ENCODE measurements around the gene USP37. TPM values are rescaled to one million over a fixed set of nuclear protein-coding genes. Genes with fewer than 3 reads are reported as not detected.
A peak's percentile ranks its signal among the peaks of the same experiment; 100 is the strongest.
"Not testable (repeated sequence)": the region's sequence is repeated elsewhere in the genome, so short reads cannot be mapped to it uniquely, and the experiment has no call there.

Gene USP37
- total RNA-seq, 3 donors from 2014 or later, result 30.9 to 31.4 (median 31.2) TPM

- peak; percentile 21 to 30 for ATAC-seq
- peak; percentile 47 for DNase-seq
- peaks cover 47% of the 10 kb centered on the region for H3K4me1 Mint-ChIP-seq (ENCODE audit: low read depth)
- H3K9me3 Mint-ChIP-seq, result no peaks in the 10 kb centered on the region
- no peaks in the 10 kb centered on the region for H3K27me3 Mint-ChIP-seq (ENCODE audit: low read depth)
- peaks cover 25% of the 10 kb centered on the region for H3K36me3 Mint-ChIP-seq (ENCODE audit: insufficient read depth)
- peak overlapping the region; percentile 97 for H3K4me3 Mint-ChIP-seq
Measured at GRCh38 chr2:218569038-218569431, 884 bp upstream of the USP37 start.

- ATAC-seq (peak; percentile 53 to 54), DNase-seq (no peak)
- peaks cover 24% of the 10 kb centered on the region for H3K36me3 Mint-ChIP-seq (ENCODE audit: insufficient read depth)
- H3K27me3 Mint-ChIP-seq (ENCODE audit: low read depth), result no peaks in the 10 kb centered on the region
- H3K4me1 Mint-ChIP-seq (ENCODE audit: low read depth), result peaks cover 48% of the 10 kb centered on the region
- peak overlapping the region; percentile 97 for H3K4me3 Mint-ChIP-seq
- H3K9me3 Mint-ChIP-seq, result no peaks in the 10 kb centered on the region
Measured at GRCh38 chr2:218567797-218568189, 358 bp downstream of the USP37 start.

GRCh38 chr2:218566296-218566695 lies 1.9 kb downstream of the USP37 start:
- peaks cover 28% of the 10 kb centered on the region for H3K36me3 Mint-ChIP-seq (ENCODE audit: insufficient read depth)
- H3K4me1 Mint-ChIP-seq (ENCODE audit: low read depth), result peaks cover 40% of the 10 kb centered on the region

GRCh38 chr2:218564056-218564455 lies 4.1 kb downstream of the USP37 start:
- Mint-ChIP-seq H3K4me3 (no peak overlapping the region), H3K27me3 (ENCODE audit: low read depth) (no peaks in the 10 kb centered on the region), H3K9me3 (no peaks in the 10 kb centered on the region), H3K36me3 (ENCODE audit: insufficient read depth) (peaks cover 35% of the 10 kb centered on the region), H3K4me1 (ENCODE audit: low read depth) (peaks cover 24% of the 10 kb centered on the region)
- no peak for ATAC-seq
- DNase-seq, result no peak

More at GRCh38 chr2:218566296-218566695, 1.9 kb downstream of the USP37 start:
- no peak for ATAC-seq
- Mint-ChIP-seq H3K27me3 (ENCODE audit: low read depth) (no peaks in the 10 kb centered on the region), H3K9me3 (no peaks in the 10 kb centered on the region), H3K4me3 (peak overlapping the region; percentile 97)
- no peak for DNase-seq

GRCh38 chr2:218558986-218559385 lies 9.2 kb downstream of the USP37 start:
- Mint-ChIP-seq H3K36me3 (ENCODE audit: insufficient read depth) (peaks cover 34% of the 10 kb centered on the region), H3K27me3 (ENCODE audit: low read depth) (no peaks in the 10 kb centered on the region), H3K4me3 (no peak overlapping the region), H3K4me1 (ENCODE audit: low read depth) (peaks cover 2% of the 10 kb centered on the region), H3K9me3 (no peaks in the 10 kb centered on the region)
- ATAC-seq, result no peak
- DNase-seq, result no peak

- Mint-ChIP-seq H3K4me1 (ENCODE audit: low read depth) (peaks cover 1% of the 10 kb centered on the region), H3K36me3 (ENCODE audit: insufficient read depth) (peaks cover 41% of the 10 kb centered on the region), H3K4me3 (no peak overlapping the region), H3K27me3 (ENCODE audit: low read depth) (no peaks in the 10 kb centered on the region), H3K9me3 (no peaks in the 10 kb centered on the region)
- ATAC-seq (no peak), DNase-seq (no peak)
Measured at GRCh38 chr2:218557941-218558340, 10.2 kb downstream of the USP37 start.

- H3K9me3 Mint-ChIP-seq, result no peaks in the 10 kb centered on the region
- H3K27me3 Mint-ChIP-seq (ENCODE audit: low read depth), result no peaks in the 10 kb centered on the region
- H3K36me3 Mint-ChIP-seq (ENCODE audit: insufficient read depth), result peaks cover 42% of the 10 kb centered on the region
- DNase-seq, result no peak
- ATAC-seq, result no peak
- H3K4me3 Mint-ChIP-seq, result no peak overlapping the region
- H3K4me1 Mint-ChIP-seq (ENCODE audit: low read depth), result peaks cover 1% of the 10 kb centered on the region
Measured at GRCh38 chr2:218555527-218555926, 12.6 kb downstream of the USP37 start.

- DNase-seq; H3K27me3 Mint-ChIP-seq (ENCODE audit: low read depth); H3K4me3 Mint-ChIP-seq; H3K4me1 Mint-ChIP-seq (ENCODE audit: low read depth); H3K9me3 Mint-ChIP-seq; ATAC-seq: not testable (repeated sequence)
- peaks cover 31% of the 10 kb centered on the region for H3K36me3 Mint-ChIP-seq (ENCODE audit: insufficient read depth)
Measured at GRCh38 chr2:218554225-218554624, 13.9 kb downstream of the USP37 start.

GRCh38 chr2:218547978-218548377 lies 20.2 kb downstream of the USP37 start:
- no peaks in the 10 kb centered on the region for H3K4me1 Mint-ChIP-seq (ENCODE audit: low read depth)
- H3K27me3 Mint-ChIP-seq (ENCODE audit: low read depth), result no peaks in the 10 kb centered on the region

GRCh38 chr2:218547511-218547910 lies 20.6 kb downstream of the USP37 start:
- H3K27me3 Mint-ChIP-seq (ENCODE audit: low read depth), result no peaks in the 10 kb centered on the region

More at GRCh38 chr2:218547978-218548377, 20.2 kb downstream of the USP37 start:
- H3K4me3 Mint-ChIP-seq, result no peak overlapping the region
- H3K9me3 Mint-ChIP-seq, result no peaks in the 10 kb centered on the region
- H3K36me3 Mint-ChIP-seq (ENCODE audit: insufficient read depth), result peaks cover 48% of the 10 kb centered on the region
- DNase-seq (no peak), ATAC-seq (no peak)

GRCh38 chr2:218546012-218546411 lies 22.1 kb downstream of the USP37 start:
- Mint-ChIP-seq H3K4me3 (no peak overlapping the region), H3K36me3 (ENCODE audit: insufficient read depth) (peaks cover 47% of the 10 kb centered on the region), H3K27me3 (ENCODE audit: low read depth) (no peaks in the 10 kb centered on the region), H3K4me1 (ENCODE audit: low read depth) (no peaks in the 10 kb centered on the region), H3K9me3 (no peaks in the 10 kb centered on the region)
- DNase-seq (no peak), ATAC-seq (no peak)

More at GRCh38 chr2:218547511-218547910, 20.6 kb downstream of the USP37 start:
- Mint-ChIP-seq H3K9me3 (no peaks in the 10 kb centered on the region), H3K4me1 (ENCODE audit: low read depth) (no peaks in the 10 kb centered on the region), H3K4me3 (no peak overlapping the region), H3K36me3 (ENCODE audit: insufficient read depth) (peaks cover 48% of the 10 kb centered on the region)
- DNase-seq (no peak), ATAC-seq (no peak)

GRCh38 chr2:218540015-218540414 lies 28.1 kb downstream of the USP37 start:
- Mint-ChIP-seq H3K4me3 (no peak overlapping the region), H3K4me1 (ENCODE audit: low read depth) (peaks cover 2% of the 10 kb centered on the region), H3K36me3 (ENCODE audit: insufficient read depth) (peaks cover 37% of the 10 kb centered on the region)

GRCh38 chr2:218536804-218537494 lies 31.2 kb downstream of the USP37 start:
- H3K4me3 Mint-ChIP-seq, result no peak overlapping the region
- H3K9me3 Mint-ChIP-seq, result no peaks in the 10 kb centered on the region
- H3K36me3 Mint-ChIP-seq (ENCODE audit: insufficient read depth), result peaks cover 34% of the 10 kb centered on the region
- H3K27me3 Mint-ChIP-seq (ENCODE audit: low read depth), result no peaks in the 10 kb centered on the region
- peaks cover 2% of the 10 kb centered on the region for H3K4me1 Mint-ChIP-seq (ENCODE audit: low read depth)
- no peak for ATAC-seq
- no peak for DNase-seq

More at GRCh38 chr2:218540015-218540414, 28.1 kb downstream of the USP37 start:
- Mint-ChIP-seq H3K27me3 (ENCODE audit: low read depth) (no peaks in the 10 kb centered on the region), H3K9me3 (no peaks in the 10 kb centered on the region)
- ATAC-seq (no peak), DNase-seq (no peak)

GRCh38 chr2:218529990-218530389 lies 38.2 kb downstream of the USP37 start:
- no peak overlapping the region for H3K4me3 Mint-ChIP-seq
- peaks cover 57% of the 10 kb centered on the region for H3K36me3 Mint-ChIP-seq (ENCODE audit: insufficient read depth)
- H3K27me3 Mint-ChIP-seq (ENCODE audit: low read depth), result no peaks in the 10 kb centered on the region
- ATAC-seq (no peak), DNase-seq (no peak)
- H3K9me3 Mint-ChIP-seq, result no peaks in the 10 kb centered on the region
- no peaks in the 10 kb centered on the region for H3K4me1 Mint-ChIP-seq (ENCODE audit: low read depth)

GRCh38 chr2:218528409-218528808 lies 39.7 kb downstream of the USP37 start:
- not testable (repeated sequence) for H3K9me3 Mint-ChIP-seq; H3K4me3 Mint-ChIP-seq; H3K27me3 Mint-ChIP-seq (ENCODE audit: low read depth); DNase-seq; ATAC-seq; H3K4me1 Mint-ChIP-seq (ENCODE audit: low read depth)
- peaks cover 66% of the 10 kb centered on the region for H3K36me3 Mint-ChIP-seq (ENCODE audit: insufficient read depth)
